SK-N-SH treated with all-trans-retinoic acid at 6 μM for 48 hours (cell line): ENCODE measurements around the gene ATP6V1F.

Source experiments
- ATAC-seq: fragments of 200-7000 bp; cut with Tn5 transposase; 3 replicates; pipeline ENCODE4 v1.9.1; 2020; ENCODE audit warnings: mild to moderate bottlenecking, moderate library complexity
- ARNTL ChIP-seq: fragments of 450-650 bp; formaldehyde crosslinking; IDR thresholded peaks from 2 replicates; pipeline ENCODE4 v1.5.0; 2020; ENCODE audit warnings: low read depth, mild to moderate bottlenecking, moderate library complexity, borderline replicate concordance
- BACH2 ChIP-seq: fragments of 250-450 bp; sonication (Bioruptor Pico); IDR thresholded peaks from 2 replicates; pipeline ENCODE4 v1.9.0; 2021; ENCODE audit warnings: mild to moderate bottlenecking, borderline replicate concordance
- CREB5 ChIP-seq: fragments of 250-450 bp; sonication (Bioruptor Pico); IDR thresholded peaks from 2 replicates; pipeline ENCODE4 v1.5.1; 2020; ENCODE audit warnings: low read depth, mild to moderate bottlenecking, moderate library complexity
- CSRNP3 ChIP-seq: fragments of 250-450 bp; sonication (Bioruptor Pico); IDR thresholded peaks from 2 replicates; pipeline ENCODE4 v1.5.1; 2021; ENCODE audit warnings: mild to moderate bottlenecking, moderate library complexity
- ESRRG ChIP-seq: fragments of 250-450 bp; sonication (Bioruptor Pico); IDR thresholded peaks from 2 replicates; pipeline ENCODE4 v1.6.1; 2021; ENCODE audit warnings: mild to moderate bottlenecking
- GLIS3 ChIP-seq: fragments of 250-450 bp; sonication (Bioruptor Pico); IDR thresholded peaks from 2 replicates; pipeline ENCODE4 v1.5.0; 2020; ENCODE audit warnings: mild to moderate bottlenecking, moderate library complexity
- OSR1 ChIP-seq: fragments of 250-450 bp; sonication (Bioruptor Pico); IDR thresholded peaks from 2 replicates; pipeline ENCODE4 v1.8.0; 2022; ENCODE audit warnings: moderate library complexity, mild to moderate bottlenecking, inconsistent platforms
- PATZ1 ChIP-seq: fragments of 250-450 bp; sonication (Bioruptor Pico); IDR thresholded peaks from 2 replicates; pipeline ENCODE4 v1.8.0; 2020; ENCODE audit warnings: mild to moderate bottlenecking, moderate library complexity, borderline replicate concordance
- POU6F1 ChIP-seq: fragments of 250-450 bp; sonication (Bioruptor Pico); IDR thresholded peaks from 2 replicates; pipeline ENCODE4 v1.8.0; 2021; ENCODE audit warnings: low read depth, mild to moderate bottlenecking, moderate library complexity, borderline replicate concordance
- PPARA ChIP-seq: fragments of 250-450 bp; sonication (Bioruptor Pico); IDR thresholded peaks from 2 replicates; pipeline ENCODE4 v1.5.0; 2020; ENCODE audit warnings: mild to moderate bottlenecking, borderline replicate concordance
- RARB ChIP-seq: fragments of 250-450 bp; sonication (Bioruptor Pico); IDR thresholded peaks from 2 replicates; pipeline ENCODE4 v1.8.0; 2021; ENCODE audit warnings: mild to moderate bottlenecking, moderate library complexity
- TCF4 ChIP-seq: fragments of 250-450 bp; sonication (Bioruptor Pico); IDR thresholded peaks from 2 replicates; pipeline ENCODE4 v1.8.0; 2021; ENCODE audit warnings: mild to moderate bottlenecking, moderate library complexity, borderline replicate concordance
- TOX ChIP-seq: fragments of 250-450 bp; sonication (Bioruptor Pico); IDR thresholded peaks from 2 replicates; pipeline ENCODE4 v1.8.0; 2021; ENCODE audit warnings: mild to moderate bottlenecking, moderate library complexity, borderline replicate concordance
- TSHZ2 ChIP-seq: fragments of 250-450 bp; sonication (Bioruptor Pico); IDR thresholded peaks from 2 replicates; pipeline ENCODE4 v1.5.0; 2020; ENCODE audit warnings: mild to moderate bottlenecking, moderate library complexity
- ZC3H10 ChIP-seq: fragments of 250-450 bp; sonication (Bioruptor Pico); IDR thresholded peaks from 2 replicates; pipeline ENCODE4 v1.5.1; 2021; ENCODE audit warnings: mild to moderate bottlenecking, moderate library complexity
- ZFP3 ChIP-seq: fragments of 250-450 bp; sonication (Bioruptor Pico); IDR thresholded peaks from 2 replicates; pipeline ENCODE4 v1.5.0; 2020; ENCODE audit warnings: mild to moderate bottlenecking, moderate library complexity
- ZNF565 ChIP-seq: fragments of 450-650 bp; formaldehyde crosslinking; conservative IDR thresholded peaks from 2 replicates; pipeline ENCODE4 v1.5.0; 2020; ENCODE audit warnings: low read depth, mild to moderate bottlenecking, moderate library complexity
- ZNF70 ChIP-seq: fragments of 450-650 bp; formaldehyde crosslinking; IDR thresholded peaks from 2 replicates; pipeline ENCODE4 v1.5.0; 2020; ENCODE audit warnings: mild to moderate bottlenecking, moderate library complexity
- ZNF8 ChIP-seq: fragments of 450-650 bp; formaldehyde crosslinking; IDR thresholded peaks from 2 replicates; pipeline ENCODE4 v1.5.0; 2020; ENCODE audit warnings: mild to moderate bottlenecking, moderate library complexity

ATP6V1F gene

GRCh38 chr7:128863433-128863989 is 855 bp downstream of the ATP6V1F start:
- TF ChIP-seq PATZ1 (CRISPR knock-in tag): no peak
- no peak for TF ChIP-seq PPARA (CRISPR knock-in tag)
- TF ChIP-seq RARB (CRISPR knock-in tag): no peak
- TF ChIP-seq TCF4 (CRISPR knock-in tag): no peak
- TF ChIP-seq OSR1 (CRISPR knock-in tag): no peak
- TF ChIP-seq ARNTL (CRISPR knock-in tag): no peak
- no peak for TF ChIP-seq CREB5 (CRISPR knock-in tag)
- no peak for TF ChIP-seq POU6F1
- TF ChIP-seq BACH2 (CRISPR knock-in tag): no peak
- TF ChIP-seq ZNF8 (CRISPR knock-in tag): no peak
- no peak for TF ChIP-seq TOX (CRISPR knock-in tag)
- no peak for TF ChIP-seq CSRNP3 (CRISPR knock-in tag)
- TF ChIP-seq ZNF565 (CRISPR knock-in tag): no peak
- no peak for TF ChIP-seq ZC3H10 (CRISPR knock-in tag)
- no peak for TF ChIP-seq ZNF70 (CRISPR knock-in tag)
- TF ChIP-seq ESRRG (CRISPR knock-in tag): no peak
- TF ChIP-seq ZFP3: no peak
- TF ChIP-seq, all 23 proteins: peak for 0
- peak; percentile 79 for ATAC-seq

- TF ChIP-seq ZNF70 (CRISPR knock-in tag) (no peak), GLIS3 (CRISPR knock-in tag) (no peak), ZC3H10 (CRISPR knock-in tag) (no peak), ZNF565 (CRISPR knock-in tag) (no peak), PATZ1 (CRISPR knock-in tag) (no peak)
- no peak for ATAC-seq
These were observed 2.6 kb downstream of the ATP6V1F start for GRCh38 chr7:128865303-128865702.

GRCh38 chr7:128865996-128866877 is 3.6 kb downstream of the ATP6V1F start:
- ATAC-seq: no peak
- TF ChIP-seq BACH2 (CRISPR knock-in tag) (no peak), CREB5 (CRISPR knock-in tag) (no peak), RARB (CRISPR knock-in tag) (no peak), TSHZ2 (CRISPR knock-in tag) (no peak), ZC3H10 (CRISPR knock-in tag) (no peak)
